IPS-20b (cell line): Measurements from ENCODE around the gene AFG1L.
"Not testable (repeated sequence)": the region's sequence is repeated elsewhere in the genome, so short reads cannot be mapped to it uniquely, and the experiment has no call there.

Experiments
- H3K27ac ChIP-seq: one replicate; pipeline ENCODE4 v1.5.1; 2013; ENCODE audit warnings: low read length
- H3K27me3 ChIP-seq: 2 replicates; pipeline ENCODE4 v1.6.1; 2013; ENCODE audit warnings: mild to moderate bottlenecking, low read length, inconsistent platforms; ENCODE audit not compliant: insufficient read depth
- H3K36me3 ChIP-seq: 2 replicates; pipeline ENCODE4 v1.6.1; 2013; ENCODE audit warnings: low read depth, mild to moderate bottlenecking, inconsistent platforms, low read length, moderate library complexity; ENCODE audit not compliant: insufficient read depth
- H3K4me1 ChIP-seq: 2 replicates; pipeline ENCODE4 v1.6.1; 2013; ENCODE audit warnings: mild to moderate bottlenecking, control low read depth, inconsistent platforms, low read length, moderate library complexity; ENCODE audit not compliant: insufficient read depth
- H3K4me3 ChIP-seq: 2 replicates; pipeline ENCODE4 v1.5.1; 2013; ENCODE audit warnings: mild to moderate bottlenecking, low read length, inconsistent platforms
- H3K9ac ChIP-seq: 2 replicates; pipeline ENCODE4 v1.6.1; 2013; ENCODE audit warnings: low read depth, mild to moderate bottlenecking, inconsistent platforms, low read length, moderate library complexity
- H3K9me3 ChIP-seq: 2 replicates; pipeline ENCODE4 v1.6.1; 2013; ENCODE audit warnings: mild to moderate bottlenecking, low read depth, low read length, inconsistent platforms; ENCODE audit not compliant: insufficient read depth

Gene AFG1L

DNA sequence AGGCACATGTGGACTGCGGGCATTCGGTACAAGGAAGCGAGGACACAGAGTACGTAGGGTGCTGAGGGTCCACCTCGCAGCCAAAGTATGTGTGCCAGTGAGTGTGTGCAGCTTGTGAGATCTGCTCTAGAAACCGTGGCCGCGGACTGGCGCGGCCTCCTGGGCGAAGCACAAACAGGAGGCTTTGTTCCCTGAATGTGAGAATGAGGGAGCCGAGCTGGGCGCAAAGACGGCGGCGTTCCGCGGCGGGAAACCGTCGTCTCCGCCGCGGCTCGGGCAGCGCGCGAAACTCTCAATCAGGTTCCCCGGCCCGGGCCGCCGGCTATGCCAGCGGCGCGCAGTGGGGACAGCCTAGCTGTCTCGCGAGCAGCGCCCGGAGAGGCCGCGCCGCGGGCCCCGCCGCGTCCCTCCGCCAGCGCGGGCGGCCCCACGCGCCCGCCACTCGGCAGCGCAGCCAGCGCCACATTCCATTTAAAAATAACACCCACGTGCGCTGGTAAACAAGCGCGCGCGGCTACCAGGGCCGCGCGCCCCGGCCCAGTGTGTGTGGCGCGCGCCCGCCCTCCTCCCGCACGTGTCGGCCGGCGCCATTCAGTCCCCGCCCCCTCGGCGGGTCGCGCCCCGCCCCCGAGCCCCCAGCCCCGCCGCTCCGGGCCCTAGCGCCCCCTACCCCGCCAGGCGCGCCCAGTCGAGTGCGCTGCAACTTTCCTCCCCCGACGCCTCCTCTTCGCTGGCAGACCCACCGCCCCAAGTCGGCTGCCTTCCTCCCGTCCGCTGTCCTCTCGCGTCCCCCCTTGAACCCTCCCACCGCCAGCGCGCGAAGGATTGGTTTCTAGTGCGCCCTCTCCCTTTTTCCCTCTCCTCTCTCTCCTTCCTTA, 262.9 kb downstream of the AFG1L start:
- H3K9me3 ChIP-seq: no peaks in the 10 kb centered on the region
- peaks cover 7% of the 10 kb centered on the region; the same call in 1 of the 2 replicates for H3K4me1 ChIP-seq
- no peak overlapping the region for H3K27ac ChIP-seq
- peak overlapping the region; percentile 93 for H3K9ac ChIP-seq
- peaks cover 50% of the 10 kb centered on the region for H3K27me3 ChIP-seq
- no peaks in the 10 kb centered on the region for H3K36me3 ChIP-seq
- H3K4me3 ChIP-seq: peak overlapping the region; percentile 93

DNA sequence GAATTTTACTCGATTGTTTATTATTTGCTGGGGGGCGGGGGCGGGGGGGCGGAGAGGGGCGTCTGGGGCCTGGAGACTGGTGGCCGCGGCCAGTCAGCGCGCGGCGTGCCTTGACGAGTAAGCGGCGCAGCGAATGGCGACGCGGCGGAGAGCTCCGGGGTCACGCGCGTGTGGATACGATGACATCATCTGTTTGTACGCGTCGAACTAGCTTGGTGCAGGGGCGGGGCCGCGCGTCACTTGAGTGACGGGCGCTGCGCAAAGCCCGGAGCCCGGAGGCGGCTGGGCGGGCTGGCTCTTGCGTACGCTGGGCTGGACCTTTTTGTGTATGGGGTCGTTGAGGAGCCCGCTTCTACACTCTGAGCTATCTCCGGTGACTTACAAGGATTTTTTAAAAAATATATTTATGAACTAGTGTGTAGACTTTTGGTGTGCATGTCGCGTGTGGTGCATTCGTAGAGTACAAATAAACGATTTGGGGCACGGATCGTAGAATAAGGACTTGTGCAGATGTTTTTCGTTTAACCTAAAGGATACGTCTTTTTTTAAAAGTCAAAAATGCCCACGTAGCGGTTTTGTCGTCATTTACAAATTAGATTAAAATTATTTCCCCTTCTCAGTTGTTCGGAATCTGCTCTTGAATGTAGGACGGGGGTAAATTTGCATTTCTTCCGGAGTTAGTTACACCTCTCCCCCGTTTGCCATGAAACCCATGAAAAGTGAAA, 263.7 kb downstream of the AFG1L start:
- Histone ChIP-seq H3K9ac (peak overlapping the region; percentile 93; the same call in 1 of the 2 replicates), H3K27ac (no peak overlapping the region), H3K27me3 (peaks cover 58% of the 10 kb centered on the region), H3K4me3 (peak overlapping the region; percentile 93), H3K9me3 (no peaks in the 10 kb centered on the region), H3K4me1 (peaks cover 14% of the 10 kb centered on the region; the same call in 1 of the 2 replicates), H3K36me3 (no peaks in the 10 kb centered on the region)

- Histone ChIP-seq H3K4me1 (peaks cover 19% of the 10 kb centered on the region; the same call in 1 of the 2 replicates), H3K9me3 (no peaks in the 10 kb centered on the region), H3K27me3 (peaks cover 65% of the 10 kb centered on the region), H3K4me3 (peak overlapping the region; percentile 93), H3K9ac (peak overlapping the region; percentile 69; the same call in 1 of the 2 replicates), H3K36me3 (no peaks in the 10 kb centered on the region), H3K27ac (no peak overlapping the region)
These were observed 264.4 kb downstream of the AFG1L start for GRCh38 chr6:108559097-108559883.

GRCh38 chr6:108559884-108560462, 265.1 kb downstream of the AFG1L start:
- H3K27me3 ChIP-seq: peaks cover 66% of the 10 kb centered on the region

GRCh38 chr6:108560463-108561308, 265.8 kb downstream of the AFG1L start, which contains the start of gene FOXO3:
Gene FOXO3 (plus strand): TSS chr6:108560917. CDS start chr6:108561209, 292 bp downstream.
- peaks cover 27% of the 10 kb centered on the region for H3K4me1 ChIP-seq
- H3K36me3 ChIP-seq: no peaks in the 10 kb centered on the region
- no peak within 1 kb of the TSS for H3K27ac ChIP-seq
- peaks cover 65% of the 10 kb centered on the region for H3K27me3 ChIP-seq
- peak within 1 kb of the TSS; percentile 93 for H3K4me3 ChIP-seq
- H3K9ac ChIP-seq: peak within 1 kb of the TSS; percentile 71; the same call in 1 of the 2 replicates
- no peaks in the 10 kb centered on the region for H3K9me3 ChIP-seq

More at GRCh38 chr6:108559884-108560462, 265.1 kb downstream of the AFG1L start:
- Histone ChIP-seq H3K9me3 (no peaks in the 10 kb centered on the region), H3K27ac (no peak overlapping the region), H3K36me3 (no peaks in the 10 kb centered on the region), H3K9ac (peak overlapping the region; percentile 71; the same call in 1 of the 2 replicates), H3K4me1 (peaks cover 23% of the 10 kb centered on the region), H3K4me3 (peak overlapping the region; percentile 93)

DNA sequence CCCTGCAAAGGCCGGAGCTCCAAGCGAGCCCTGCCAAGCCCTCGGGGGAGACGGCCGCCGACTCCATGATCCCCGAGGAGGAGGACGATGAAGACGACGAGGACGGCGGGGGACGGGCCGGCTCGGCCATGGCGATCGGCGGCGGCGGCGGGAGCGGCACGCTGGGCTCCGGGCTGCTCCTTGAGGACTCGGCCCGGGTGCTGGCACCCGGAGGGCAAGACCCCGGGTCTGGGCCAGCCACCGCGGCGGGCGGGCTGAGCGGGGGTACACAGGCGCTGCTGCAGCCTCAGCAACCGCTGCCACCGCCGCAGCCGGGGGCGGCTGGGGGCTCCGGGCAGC, 266.4 kb downstream of the AFG1L start:
- Histone ChIP-seq H3K9ac (peak overlapping the region; percentile 65; the same call in 1 of the 2 replicates), H3K4me1 (peaks cover 27% of the 10 kb centered on the region), H3K27me3 (peaks cover 59% of the 10 kb centered on the region), H3K4me3 (peak overlapping the region; percentile 72)
- H3K9me3 ChIP-seq, H3K27ac ChIP-seq, H3K36me3 ChIP-seq: not testable (repeated sequence)

- H3K27ac ChIP-seq: no peak overlapping the region
- peak overlapping the region; percentile 72 for H3K4me3 ChIP-seq
- peaks cover 26% of the 10 kb centered on the region for H3K4me1 ChIP-seq
- peak overlapping the region; percentile 65; the same call in 1 of the 2 replicates for H3K9ac ChIP-seq
- H3K27me3 ChIP-seq: peaks cover 52% of the 10 kb centered on the region
- no peaks in the 10 kb centered on the region for H3K36me3 ChIP-seq
- H3K9me3 ChIP-seq: no peaks in the 10 kb centered on the region
These were observed 267.1 kb downstream of the AFG1L start for GRCh38 chr6:108561742-108562502.

DNA sequence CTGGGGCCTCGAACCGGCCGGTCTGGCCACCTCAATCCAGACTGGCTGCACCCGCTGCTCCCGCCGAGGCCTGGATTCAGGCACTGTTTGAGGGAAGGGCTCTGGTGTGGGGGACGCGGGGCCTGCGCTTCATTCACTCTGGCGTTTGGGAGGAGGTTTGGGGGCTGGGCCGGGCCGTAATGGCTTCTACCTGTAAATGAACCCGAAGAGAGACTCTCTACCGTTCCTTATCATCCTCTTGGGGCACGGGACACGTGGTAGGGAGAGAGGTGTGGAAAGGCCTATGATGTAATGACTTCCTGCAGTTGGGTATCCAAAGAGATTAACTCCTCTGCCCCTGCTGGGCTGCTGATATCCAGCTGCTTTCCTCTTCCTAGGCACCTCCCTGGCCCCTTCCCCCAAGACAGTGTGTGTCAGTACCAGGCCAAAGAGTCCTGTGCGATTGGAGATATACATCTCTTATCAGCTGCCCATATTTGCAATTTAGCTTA, 267.7 kb downstream of the AFG1L start:
- Histone ChIP-seq H3K27ac (no peak overlapping the region), H3K27me3 (peaks cover 47% of the 10 kb centered on the region), H3K9me3 (no peaks in the 10 kb centered on the region), H3K4me1 (peaks cover 21% of the 10 kb centered on the region), H3K4me3 (peak overlapping the region; percentile 72), H3K36me3 (no peaks in the 10 kb centered on the region), H3K9ac (peak overlapping the region; percentile 65; the same call in 1 of the 2 replicates)

DNA sequence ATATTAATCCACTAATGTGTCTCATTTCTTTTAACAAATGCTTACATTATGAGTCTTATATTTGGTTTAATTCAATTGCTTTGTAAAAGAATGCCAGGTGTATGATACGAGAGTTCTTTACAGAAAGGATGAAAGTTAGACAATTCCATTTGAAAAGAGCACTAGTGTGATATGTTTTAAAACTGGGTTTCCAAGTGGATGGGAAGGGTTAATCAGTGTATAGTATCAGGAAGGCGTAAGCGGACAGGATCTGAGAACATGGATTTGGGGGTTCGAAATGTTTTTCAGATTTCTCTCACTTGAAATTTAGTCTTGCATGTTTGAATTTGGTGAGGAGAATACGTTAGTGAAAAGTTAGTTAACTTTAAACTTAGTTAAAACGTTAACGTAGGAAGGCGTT, 268.4 kb downstream of the AFG1L start:
- H3K4me3 ChIP-seq: peak overlapping the region; percentile 72
- no peaks in the 10 kb centered on the region for H3K36me3 ChIP-seq
- H3K27ac ChIP-seq: no peak overlapping the region
- peaks cover 47% of the 10 kb centered on the region for H3K27me3 ChIP-seq
- no peaks in the 10 kb centered on the region for H3K9me3 ChIP-seq
- H3K9ac ChIP-seq: peak overlapping the region; percentile 47; the same call in 1 of the 2 replicates
- peaks cover 21% of the 10 kb centered on the region for H3K4me1 ChIP-seq

DNA sequence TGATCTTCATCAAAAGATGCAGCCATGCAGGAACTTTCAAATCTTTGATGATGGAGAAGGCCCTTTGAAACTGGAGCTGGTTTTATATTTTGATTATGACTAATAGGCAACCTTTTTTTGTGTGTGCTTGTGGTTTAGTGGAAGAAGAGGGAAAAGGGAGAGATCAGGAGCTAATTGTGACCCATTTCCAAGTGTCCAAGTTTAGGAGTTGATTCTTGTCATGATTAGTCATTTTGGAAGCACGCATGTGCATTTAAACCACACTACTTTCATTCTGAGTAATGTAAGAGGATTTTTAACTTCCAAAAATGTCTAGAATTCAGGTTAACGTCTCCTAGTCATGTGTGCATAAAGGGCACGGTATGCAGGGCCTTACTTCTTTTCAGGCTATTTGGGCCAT, 269.3 kb downstream of the AFG1L start:
- Histone ChIP-seq H3K9ac (no peak overlapping the region), H3K4me3 (no peak overlapping the region), H3K9me3 (no peaks in the 10 kb centered on the region)

More for the DNA sequence above, 269.3 kb downstream of the AFG1L start:
- Histone ChIP-seq H3K27ac (no peak overlapping the region), H3K36me3 (peaks cover 6% of the 10 kb centered on the region; the same call in 1 of the 2 replicates), H3K27me3 (peaks cover 43% of the 10 kb centered on the region), H3K4me1 (peaks cover 21% of the 10 kb centered on the region)
